Endothelial cell of umbilical vein (primary cell): ENCODE results near the gene ACBD5. TPM values are rescaled to one million over a fixed set of nuclear protein-coding genes. Genes with fewer than 3 reads are reported as not detected.
A peak's percentile ranks its signal among the peaks of the same experiment; 100 is the strongest.

ENCODE experiments used
- BruUV-seq: library from RNA; stranded (reverse); fragments of 400-500 nt; replicated peaks from 2 replicates; lab custom pipeline; 2021; lab: Mats Ljungman, UMichigan
- CTCF ChIA-PET: fragments of 300-600, 350-600 bp; sonication (Branson Sonifier 250); formaldehyde crosslinking; loops from one replicate; lab custom pipeline; 2021; ENCODE audit warnings: antibody characterized with exemption, inconsistent platforms; lab: Charles Lee
- POLR2A ChIA-PET: fragments of 300-600, 350-600 bp; sonication (Branson Sonifier 250); formaldehyde crosslinking; loops from one replicate; lab custom pipeline; 2021; ENCODE audit warnings: antibody characterized with exemption, inconsistent platforms; lab: Charles Lee
- DNase-seq: peaks from one replicate; pipeline ENCODE4 v3.0.0-alpha.2; 2011; ENCODE audit warnings: low read depth, low spot score
- FAIRE-seq: peaks from 2 replicates; lab custom pipeline; 2011; peaks lifted over from hg19 to GRCh38; lab: Jason Lieb, UNC
- H2AFZ ChIP-seq: 2 replicates; pipeline ENCODE4 v1.6.0; 2012; ENCODE audit warnings: low read depth, low read length, control low read depth, inconsistent platforms
- H3K27ac ChIP-seq: 2 replicates; pipeline ENCODE4 v1.5.1; 2011; ENCODE audit warnings: low read depth, mild to moderate bottlenecking, control low read depth, low read length, moderate library complexity; ENCODE audit not compliant: insufficient read depth
- H3K27me3 ChIP-seq, 2 experiments: 2 replicates each; pipeline versions ENCODE4 v1.6.0 to v1.6.1; 2011; ENCODE audit warnings: low read length in 2 of 2, mixed read lengths in 1 of 2; ENCODE audit not compliant: control insufficient read depth in 2 of 2, insufficient read depth in 2 of 2
- H3K36me3 ChIP-seq, 2 experiments: 2 replicates in 1 of 2; 3 replicates in 1 of 2; pipeline ENCODE4 v1.5.1; 2011; ENCODE audit warnings: low read length in 2 of 2, mild to moderate bottlenecking in 1 of 2, moderate library complexity in 1 of 2; ENCODE audit not compliant: control insufficient read depth in 2 of 2, insufficient read depth in 2 of 2; ENCODE audit errors: extremely low read depth in 1 of 2
- H3K4me1 ChIP-seq: 3 replicates; pipeline ENCODE4 v1.5.1; 2011; ENCODE audit warnings: mild to moderate bottlenecking, low read length; ENCODE audit not compliant: control insufficient read depth, insufficient read depth; ENCODE audit errors: extremely low read depth
- H3K4me2 ChIP-seq: 2 replicates; pipeline ENCODE4 v1.6.1; 2011; ENCODE audit warnings: low read length, control low read depth, mixed read lengths; ENCODE audit not compliant: insufficient read depth
- H3K4me3 ChIP-seq, 3 experiments: fragments of 200-600 bp in 1 of 3; sonication (generic), shearing (Covaris generic) in 1 of 3; replicated peaks in 1 of 3; 2 replicates each; pipeline ENCODE4 v1.5.1; 2011 to 2016; ENCODE audit warnings: control low read depth in 3 of 3, low read length in 3 of 3, mild to moderate bottlenecking in 2 of 3, inconsistent platforms in 1 of 3, low read depth in 1 of 3, moderate library complexity in 1 of 3; ENCODE audit not compliant: insufficient read depth in 1 of 3
- H3K79me2 ChIP-seq: 2 replicates; pipeline ENCODE4 v1.6.0; 2012; ENCODE audit warnings: low read length, inconsistent platforms; ENCODE audit not compliant: control insufficient read depth, insufficient read depth
- H3K9ac ChIP-seq: replicated peaks from 2 replicates; pipeline ENCODE3; 2011; ENCODE audit warnings: low read length, control low read depth; ENCODE audit not compliant: insufficient read depth; ENCODE audit errors: extremely low read depth
- H3K9me1 ChIP-seq: replicated peaks from 3 replicates; pipeline ENCODE4 v1.6.0; 2011; ENCODE audit warnings: mild to moderate bottlenecking, low read length; ENCODE audit not compliant: control insufficient read depth, insufficient read depth; ENCODE audit errors: extremely low read depth
- H3K9me3 ChIP-seq: replicated peaks from 2 replicates; pipeline ENCODE4 v1.5.1; 2012; ENCODE audit warnings: low read length, inconsistent platforms; ENCODE audit not compliant: control insufficient read depth, insufficient read depth
- H4K20me1 ChIP-seq: replicated peaks from 2 replicates; pipeline ENCODE3; 2011; ENCODE audit warnings: mild to moderate bottlenecking, low read length; ENCODE audit not compliant: control insufficient read depth, insufficient read depth; ENCODE audit errors: extremely low read depth
- EZH2 ChIP-seq: IDR thresholded peaks from 2 replicates; pipeline ENCODE4 v1.6.1; 2012; ENCODE audit warnings: borderline replicate concordance, low read depth, mild to moderate bottlenecking, moderate library complexity, low read length, inconsistent platforms; ENCODE audit not compliant: severe bottlenecking
- FOS ChIP-seq: IDR thresholded peaks from 2 replicates; pipeline ENCODE4 v1.6.1; 2011; ENCODE audit warnings: mild to moderate bottlenecking, low read length, moderate library complexity, borderline replicate concordance; ENCODE audit not compliant: insufficient read depth
- GATA2 ChIP-seq: IDR thresholded peaks from 2 replicates; pipeline ENCODE4 v1.7.0; 2011; ENCODE audit warnings: low read depth, mild to moderate bottlenecking, moderate library complexity, mixed read lengths, low read length; ENCODE audit not compliant: insufficient read length, insufficient read depth
- JUN ChIP-seq: IDR thresholded peaks from 2 replicates; pipeline ENCODE4 v1.6.1; 2011; ENCODE audit warnings: borderline replicate concordance, low read depth; ENCODE audit not compliant: insufficient read length, insufficient read depth
- MYC ChIP-seq: IDR thresholded peaks from one replicate; pipeline ENCODE4 v1.6.1; 2011; ENCODE audit warnings: mild to moderate bottlenecking, low read depth, low read length
- POLR2A ChIP-seq: IDR thresholded peaks from 2 replicates; pipeline ENCODE4 v1.6.1; 2012; ENCODE audit warnings: low read depth, mild to moderate bottlenecking, control low read depth, low read length
- POLR2AphosphoS5 ChIP-seq: IDR thresholded peaks from 2 replicates; pipeline ENCODE4 v1.6.1; 2012; ENCODE audit warnings: low read depth, mild to moderate bottlenecking, control low read depth, low read length, moderate library complexity; ENCODE audit not compliant: insufficient read depth
- dilution Hi-C: fragments of 300-500 bp; cut with MboI; formaldehyde crosslinking; loops from one replicate; pipeline ENCODE4 v1.15.0; 2019; ENCODE audit warnings: low sequenced_read_pairs; ENCODE audit not compliant: extremely low pct_ligation_motif_present
- intact Hi-C: fragments of 100-400 bp; cut with micrococcal nuclease; formaldehyde crosslinking; loops from one replicate; pipeline ENCODE4 v1.10.0; 2022
- polyA plus RNA-seq, 4 experiments: library from polyadenylated mRNA; depleted of rRNA in 3 of 4; stranded (reverse) in 3 of 4; unstranded in 1 of 4; fragments of >200 nt; gene quantifications; 2 replicates each; pipeline versions ENCODE4 v1.2.1 to v1.2.3, GENCODE V29; 2011 to 2012; ENCODE audit warnings: missing spikeins in 1 of 4
- total RNA-seq: library from RNA; stranded (reverse); gene quantifications from 2 replicates; pipeline ENCODE4 v1.2.3, GENCODE V29; 2021
- TF ChIP-seq, protein P1 (sequence below), 2 donors: IDR thresholded peaks; 1 replicate in 1 of 2; 2 replicates in 1 of 2; pipeline ENCODE4 v1.5.1; 2011; ENCODE audit warnings: low read length in 2 of 2, mild to moderate bottlenecking in 2 of 2, moderate library complexity in 2 of 2, control low read depth in 1 of 2, inconsistent platforms in 1 of 2, low read depth in 1 of 2; ENCODE audit not compliant: insufficient read depth in 1 of 2; ENCODE audit errors: extremely low read depth in 1 of 2
- TF ChIP-seq, protein P2 (sequence below): IDR thresholded peaks from 2 replicates; pipeline ENCODE4 v1.6.1; 2011; ENCODE audit not compliant: insufficient read depth, insufficient read length

The ACBD5 gene
- total and polyA plus RNA-seq, 2 donors (not counting 3 experiments of a cell fraction or from before 2014, with no cell fraction given), result 6.6 to 21.5 TPM

DNA sequence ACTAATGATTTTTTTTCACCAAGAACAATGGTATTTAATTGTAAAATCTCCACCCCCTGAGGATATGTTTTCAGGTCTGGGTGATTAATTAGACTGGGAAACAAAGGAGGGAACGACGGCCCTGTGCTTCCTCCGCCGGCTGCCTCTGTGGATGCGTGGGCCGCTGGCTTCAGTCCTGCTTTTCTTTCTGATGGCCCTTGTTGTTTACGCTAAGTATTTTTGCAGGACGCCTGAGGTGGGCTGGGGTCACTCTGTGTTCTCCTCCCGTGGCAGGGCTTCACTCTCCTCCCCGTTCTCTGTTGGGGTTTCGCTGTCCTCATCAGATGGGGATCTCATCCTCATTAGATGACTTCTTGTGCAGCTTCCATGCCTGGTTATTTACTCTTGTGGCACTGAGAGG lies 5.2 kb upstream of the ACBD5 start:
- no peaks in the 10 kb centered on the region for H3K36me3 ChIP-seq
- dilution Hi-C loops (no loop called here), intact Hi-C loops (no loop called here)
- H3K79me2 ChIP-seq, result no peaks in the 10 kb centered on the region
- H4K20me1 ChIP-seq, result no peaks in the 10 kb centered on the region
- no peak for TF ChIP-seq FOS
- TF ChIP-seq, protein P1, sequence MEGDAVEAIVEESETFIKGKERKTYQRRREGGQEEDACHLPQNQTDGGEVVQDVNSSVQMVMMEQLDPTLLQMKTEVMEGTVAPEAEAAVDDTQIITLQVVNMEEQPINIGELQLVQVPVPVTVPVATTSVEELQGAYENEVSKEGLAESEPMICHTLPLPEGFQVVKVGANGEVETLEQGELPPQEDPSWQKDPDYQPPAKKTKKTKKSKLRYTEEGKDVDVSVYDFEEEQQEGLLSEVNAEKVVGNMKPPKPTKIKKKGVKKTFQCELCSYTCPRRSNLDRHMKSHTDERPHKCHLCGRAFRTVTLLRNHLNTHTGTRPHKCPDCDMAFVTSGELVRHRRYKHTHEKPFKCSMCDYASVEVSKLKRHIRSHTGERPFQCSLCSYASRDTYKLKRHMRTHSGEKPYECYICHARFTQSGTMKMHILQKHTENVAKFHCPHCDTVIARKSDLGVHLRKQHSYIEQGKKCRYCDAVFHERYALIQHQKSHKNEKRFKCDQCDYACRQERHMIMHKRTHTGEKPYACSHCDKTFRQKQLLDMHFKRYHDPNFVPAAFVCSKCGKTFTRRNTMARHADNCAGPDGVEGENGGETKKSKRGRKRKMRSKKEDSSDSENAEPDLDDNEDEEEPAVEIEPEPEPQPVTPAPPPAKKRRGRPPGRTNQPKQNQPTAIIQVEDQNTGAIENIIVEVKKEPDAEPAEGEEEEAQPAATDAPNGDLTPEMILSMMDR (IDR thresholded peaks at IDR 0.05; ENCODE audit: extremely low read depth in 1 of 2, insufficient read depth in 1 of 2, low read depth in 1 of 2, low read length in 2 of 2), result no peak
- ChIA-PET CTCF (no interaction called here), POLR2A (no interaction called here)
- no peak overlapping the region for H2AFZ ChIP-seq
- H3K4me2 ChIP-seq, result no peak overlapping the region
- H3K9me1 ChIP-seq, result no peaks in the 10 kb centered on the region
- no peak overlapping the region for H3K9ac ChIP-seq
- H3K4me3 ChIP-seq, result no peak overlapping the region
- peak; percentile 61 for DNase-seq
- no peak overlapping the region for H3K27ac ChIP-seq
- peaks cover 14% of the 10 kb centered on the region for H3K4me1 ChIP-seq
- peak; percentile 8 for FAIRE-seq
- no peaks in the 10 kb centered on the region for H3K9me3 ChIP-seq
- BruUV-seq, result no TSS peak
- no peaks in the 10 kb centered on the region for H3K27me3 ChIP-seq

DNA sequence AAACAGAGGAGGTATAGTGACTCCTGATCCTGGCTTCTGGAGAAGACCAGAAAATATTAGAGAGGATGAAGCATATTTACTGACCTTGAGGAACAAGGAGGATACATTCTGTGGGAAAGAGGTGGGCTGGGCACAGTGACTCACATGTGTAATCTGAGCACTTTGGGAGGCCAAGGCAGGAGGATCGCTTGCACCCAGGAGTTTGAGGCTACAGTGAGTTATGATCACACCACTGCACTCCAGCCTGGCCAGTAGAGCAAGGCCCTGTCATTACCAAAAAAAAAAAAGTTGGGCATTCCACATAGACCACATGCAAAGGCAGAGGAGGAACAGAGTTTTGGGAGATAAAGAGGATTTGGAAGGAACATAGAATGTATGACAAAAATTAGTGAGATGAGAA lies 4.4 kb upstream of the ACBD5 start:
- dilution Hi-C loops, result no loop called here

More for the DNA sequence above, 4.4 kb upstream of the ACBD5 start:
- Histone ChIP-seq H3K9ac (no peak overlapping the region), H3K27me3 (no peaks in the 10 kb centered on the region), H3K4me3 (no peak overlapping the region), H3K27ac (no peak overlapping the region), H3K79me2 (peaks cover under 1% of the 10 kb centered on the region), H3K9me3 (no peaks in the 10 kb centered on the region), H2AFZ (no peak overlapping the region), H3K4me1 (peaks cover 14% of the 10 kb centered on the region), H3K4me2 (no peak overlapping the region), H3K9me1 (no peaks in the 10 kb centered on the region), H3K36me3 (no peaks in the 10 kb centered on the region), H4K20me1 (no peaks in the 10 kb centered on the region)
- BruUV-seq, result no TSS peak
- ChIA-PET CTCF (no interaction called here), POLR2A (no interaction called here)
- intact Hi-C loops, result loop anchor here (5.0 kb wide), 3 partner anchors 117 to 548 kb away; partner anchors contain the start of genes PDSS1 and RAB18
- DNase-seq (no peak), FAIRE-seq (no peak)
- TF ChIP-seq, protein P2, sequence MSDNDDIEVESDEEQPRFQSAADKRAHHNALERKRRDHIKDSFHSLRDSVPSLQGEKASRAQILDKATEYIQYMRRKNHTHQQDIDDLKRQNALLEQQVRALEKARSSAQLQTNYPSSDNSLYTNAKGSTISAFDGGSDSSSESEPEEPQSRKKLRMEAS, result no peak
- TF ChIP-seq MYC (no peak), JUN (no peak), POLR2A (no peak), POLR2AphosphoS5 (no peak), EZH2 (no peak), FOS (no peak), GATA2 (no peak)
- TF ChIP-seq, protein P1 (IDR thresholded peaks at IDR 0.05; ENCODE audit: extremely low read depth in 1 of 2, insufficient read depth in 1 of 2, low read depth in 1 of 2, low read length in 2 of 2), result no peak
